K562 (cell line): ENCODE data around the gene LGALS12. TPM values are rescaled to one million over a fixed set of nuclear protein-coding genes. Genes with fewer than 3 reads are reported as not detected.
A peak's percentile ranks its signal among the peaks of the same experiment; 100 is the strongest.

Experiments
- ATAC-seq: fragments of 200-7000 bp; cut with Tn5 transposase; 3 replicates; pipeline ENCODE4 v1.9.1; 2020; ENCODE audit warnings: moderate library complexity
- BruUV-seq: library from RNA; stranded (reverse); fragments of 400-500 nt; replicated peaks from 2 replicates; lab custom pipeline; 2021; lab: Mats Ljungman, UMichigan
- CTCF ChIA-PET: fragments of 300-600 bp; formaldehyde crosslinking; extraction: SDS; loops from one replicate; lab custom pipeline; 2021; ENCODE audit warnings: low intra/inter-chr PET ratio; lab: Yijun Ruan, JAX
- POLR2A ChIA-PET: fragments of 300-600, 350-650 bp; sonication (Branson Sonifier 250); formaldehyde crosslinking; extraction: SDS; loops from one replicate; lab custom pipeline; 2021; ENCODE audit warnings: antibody characterized with exemption, inconsistent platforms; lab: Yijun Ruan, JAX
- DNase-seq, 4 experiments: peaks; one replicate each; pipeline versions ENCODE4 v3.0.0 to v3.0.0-alpha.2; 2011 to 2018; ENCODE audit warnings: low spot score in 3 of 4, mixed read lengths in 3 of 4; ENCODE audit errors: extremely low read depth in 1 of 4
- FAIRE-seq: peaks from 2 replicates; lab custom pipeline; 2011; peaks lifted over from hg19 to GRCh38; lab: Jason Lieb, UNC
- H2AFZ ChIP-seq: 2 replicates; pipeline ENCODE4 v1.6.0; 2011; ENCODE audit warnings: low read depth, low read length, control low read depth, inconsistent platforms
- H3K27ac ChIP-seq: fragments of 200-600 bp; 3 replicates; pipeline ENCODE4 v1.8.0; 2011; ENCODE audit warnings: low read depth, mild to moderate bottlenecking, control low read depth, inconsistent platforms, low read length, moderate library complexity, mixed read lengths; ENCODE audit errors: extremely low read depth
- H3K27me3 ChIP-seq, 2 experiments: fragments of 300-600 bp in 1 of 2; 2 replicates in 1 of 2; 3 replicates in 1 of 2; pipeline versions ENCODE4 v1.6.0 to v1.8.0; 2011; ENCODE audit warnings: inconsistent platforms in 2 of 2, low read length in 2 of 2, mild to moderate bottlenecking in 1 of 2, mixed read lengths in 1 of 2, moderate library complexity in 1 of 2; ENCODE audit not compliant: control insufficient read depth in 2 of 2, insufficient read depth in 2 of 2
- H3K36me3 ChIP-seq: fragments of 300-600 bp; 3 replicates; pipeline ENCODE4 v1.8.0; 2011; ENCODE audit warnings: mild to moderate bottlenecking, low read length, inconsistent platforms; ENCODE audit not compliant: control insufficient read depth, insufficient read depth
- H3K4me1 ChIP-seq, 2 experiments: fragments of 200-600 bp in 1 of 2; replicated peaks in 1 of 2; 2 replicates in 1 of 2; 3 replicates in 1 of 2; pipeline versions ENCODE4 v1.5.1 to v1.8.0; 2011; ENCODE audit warnings: inconsistent platforms in 2 of 2, low read length in 2 of 2, mild to moderate bottlenecking in 1 of 2, mixed read lengths in 1 of 2, moderate library complexity in 1 of 2; ENCODE audit not compliant: control insufficient read depth in 2 of 2, insufficient read depth in 2 of 2
- H3K4me2 ChIP-seq: 2 replicates; pipeline ENCODE4 v1.6.1; 2011; ENCODE audit warnings: low read length, control low read depth, inconsistent platforms, mixed read lengths; ENCODE audit not compliant: insufficient read depth
- H3K4me3 ChIP-seq: fragments of 200-600 bp; sonication (generic), shearing (Covaris generic); 2 replicates; pipeline ENCODE4 v1.5.1; 2016; ENCODE audit warnings: control low read depth, inconsistent platforms
- H3K79me2 ChIP-seq: fragments of 200-600 bp; 3 replicates; pipeline ENCODE4 v1.8.0; 2011; ENCODE audit warnings: low read length, inconsistent platforms; ENCODE audit not compliant: control insufficient read depth, insufficient read depth
- H3K9ac ChIP-seq, 2 experiments: 2 replicates each; pipeline versions ENCODE4 v1.6.0 to v1.6.1; 2011; ENCODE audit warnings: low read depth in 2 of 2, low read length in 2 of 2, control low read depth in 1 of 2, inconsistent platforms in 1 of 2, mild to moderate bottlenecking in 1 of 2, mixed read lengths in 1 of 2; ENCODE audit not compliant: insufficient read depth in 1 of 2
- H3K9me1 ChIP-seq: one replicate; pipeline ENCODE4 v1.6.0; 2011; ENCODE audit warnings: inconsistent platforms, mild to moderate bottlenecking, low read length, moderate library complexity; ENCODE audit not compliant: control insufficient read depth, insufficient read depth
- H3K9me3 ChIP-seq: replicated peaks from 2 replicates; pipeline ENCODE4 v1.5.1; 2011; ENCODE audit warnings: low read depth, low read length, inconsistent platforms; ENCODE audit not compliant: control insufficient read depth, insufficient read depth
- H4K20me1 ChIP-seq: replicated peaks from 2 replicates; pipeline ENCODE4 v1.6.1; 2011; ENCODE audit warnings: low read length, inconsistent platforms, mixed read lengths; ENCODE audit not compliant: control insufficient read depth, insufficient read depth
- JUND ChIP-seq, 2 experiments: IDR thresholded peaks; 2 replicates in 1 of 2; 3 replicates in 1 of 2; pipeline ENCODE4 v1.6.1; 2011; ENCODE audit warnings: borderline replicate concordance in 2 of 2, low read depth in 2 of 2, low read length in 2 of 2, improper control_type of control experiment in 1 of 2, missing biosample characterization in 1 of 2, missing genetic modification characterization in 1 of 2, missing genetic modification reagents in 1 of 2
- KLF16 ChIP-seq: IDR thresholded peaks from 2 replicates; pipeline ENCODE4 v1.6.1; 2016; ENCODE audit warnings: antibody characterized with exemption
- RFX5 ChIP-seq: IDR thresholded peaks from 2 replicates; pipeline ENCODE4 v1.6.1; 2011; ENCODE audit warnings: low read depth, mild to moderate bottlenecking, improper control_type of control experiment, low read length
- SETDB1 ChIP-seq: IDR thresholded peaks from one replicate; pipeline ENCODE4 v1.6.1; 2012; ENCODE audit warnings: low read length, control low read depth, inconsistent platforms
- SMARCB1 ChIP-seq: IDR thresholded peaks from 2 replicates; pipeline ENCODE4 v1.6.1; 2011; ENCODE audit warnings: improper control_type of control experiment, low read depth; ENCODE audit not compliant: insufficient read length
- TARDBP ChIP-seq: fragments of 450-650 bp; IDR thresholded peaks from 2 replicates; pipeline ENCODE4 v1.6.1; 2016
- ZNF316 ChIP-seq: fragments of 450-650 bp; IDR thresholded peaks from 2 replicates; pipeline ENCODE4 v1.6.1; 2016
- WGBS: fragments of 100-300 bp; shearing (Covaris generic); methylation state at CpG from one replicate; pipeline ENCODE4 v1.1.6; 2016; ENCODE audit warnings: low coverage, mixed read lengths; ENCODE audit not compliant: insufficient coverage; ENCODE audit errors: missing lambda C conversion rate; 5-methylcytosine and 5-hydroxymethylcytosine counted together
- in situ Hi-C: fragments of 300-500 bp; cut with MboI; formaldehyde crosslinking; loops from 4 replicates; pipeline ENCODE4 v1.15.0; 2018; ENCODE audit warnings: inconsistent platforms, mixed read lengths
- intact Hi-C: fragments of 100-400 bp; cut with micrococcal nuclease; formaldehyde crosslinking; loops from 2 replicates; pipeline ENCODE4 v1.14.2; 2022
- polyA plus RNA-seq, 8 experiments: library from polyadenylated mRNA; depleted of rRNA in 4 of 8; stranded (reverse) in 5 of 8; unstranded in 3 of 8; fragments of >200 nt; fragmentation: Nextera tagmentation in 2 of 8; fragmentation: Illumina TruSeq in 1 of 8; extraction: Ambion mirVana in 2 of 8; extraction: Trizol in 1 of 8; gene quantifications; 2 replicates each; pipeline versions ENCODE4 v1.2.1 to v1.2.3, GENCODE V29; 2011 to 2014; ENCODE audit warnings: inconsistent platforms in 1 of 8, missing spikeins in 1 of 8
- total RNA-seq, 7 experiments: library from RNA; depleted of rRNA in 6 of 7; stranded (reverse); fragments of >200 nt in 6 of 7; fragmentation: Illumina TruSeq in 2 of 7; extraction: Trizol in 2 of 7; gene quantifications; 2 replicates each; pipeline versions ENCODE4 v1.2.1 to v1.2.3, GENCODE V29; 2011 to 2021; ENCODE audit warnings: low replicate concordance in 1 of 7
- TF ChIP-seq, protein P1 (sequence below), 2 experiments: fragments of 450-650 bp; IDR thresholded peaks; 2 replicates each; pipeline ENCODE4 v1.6.1; 2016; ENCODE audit warnings: mild to moderate bottlenecking in 2 of 2, borderline replicate concordance in 1 of 2, low read depth in 1 of 2, moderate library complexity in 1 of 2
- TF ChIP-seq, protein P2 (sequence below): fragments of 450-650 bp; IDR thresholded peaks from 2 replicates; pipeline ENCODE4 v1.6.1; 2017; ENCODE audit warnings: antibody characterized with exemption, mild to moderate bottlenecking

LGALS12 gene
- total and polyA plus RNA-seq, 9 of the 15 experiments (the other 6 are each of a cell fraction or from before 2014, with no cell fraction given), result 0.66 to 8.0 (median 5.0) TPM

DNA sequence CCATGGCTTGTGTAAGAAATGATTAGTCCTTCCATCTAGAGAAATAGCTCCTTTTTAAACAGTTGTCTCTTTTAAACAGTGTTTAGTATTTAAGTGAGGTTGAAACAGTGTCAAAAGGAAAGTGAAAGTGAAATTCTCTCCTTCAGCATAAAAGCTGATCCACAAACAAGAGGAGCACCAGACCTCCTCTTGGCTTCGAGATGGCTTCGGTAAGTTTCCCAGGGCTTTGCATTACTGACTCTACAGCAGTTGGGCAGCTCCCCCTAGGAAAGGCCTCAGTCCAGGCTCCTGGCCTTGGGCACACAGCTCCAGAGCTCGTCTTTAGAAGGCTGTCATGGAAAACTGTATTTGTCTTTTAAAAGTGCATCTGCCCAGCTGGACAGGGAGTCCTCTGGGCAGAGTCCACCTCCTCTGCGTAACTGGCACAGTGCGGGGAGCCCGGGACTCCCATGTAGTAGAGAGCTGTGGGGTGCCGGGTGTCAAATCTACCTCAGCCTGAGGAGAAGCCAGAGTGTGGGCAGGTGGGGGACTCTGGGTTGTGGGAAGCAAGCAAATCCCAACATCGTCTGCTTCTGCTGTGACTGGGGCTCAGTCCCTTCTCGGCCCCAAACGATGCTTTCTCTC lies 30.9 kb downstream of the LGALS12 start, which contains the start of gene PLAAT4:
Gene PLAAT4 (plus strand): TSS at position 140 of the 624 bp plus-strand sequence. CDS start 61 bp downstream, at position 201.
- in situ Hi-C loops (no loop called here), intact Hi-C loops (no loop called here)
- H4K20me1 ChIP-seq, result no peaks in the 10 kb centered on the region
- peak within 1 kb of the TSS; percentile 61 for H3K4me2 ChIP-seq
- peak within 1 kb of the TSS; percentile 83 for H2AFZ ChIP-seq
- H3K9ac ChIP-seq, result peak within 1 kb of the TSS; percentile 40 to 80; a peak in 3 of 4 replicates
- POLR2A ChIA-PET, result interaction anchor here (0.5 to 1.3 kb wide), 5 partner anchors 10 to 295 kb away, joined by 3 to 7 read pairs (median 3); no protein-coding TSS in a partner anchor
- no peaks in the 10 kb centered on the region for H3K9me3 ChIP-seq
- H3K9me1 ChIP-seq, result no peaks in the 10 kb centered on the region
- no peaks in the 10 kb centered on the region for H3K36me3 ChIP-seq
- peaks cover 27 to 54% of the 10 kb centered on the region in 2 experiments for H3K4me1 ChIP-seq
- peak within 1 kb of the TSS; percentile 23; the same call in 1 of the 3 replicates for H3K27ac ChIP-seq
- 55% methylated on average over 10 of the region's 10 CpGs for WGBS
- H3K27me3 ChIP-seq, result no peaks in the 10 kb centered on the region
- BruUV-seq, result no TSS peak
- peak; percentile 55 for ATAC-seq
- FAIRE-seq, result peak; percentile 65
- no peak within 1 kb of the TSS for H3K4me3 ChIP-seq
- CTCF ChIA-PET, result no interaction called here
- no peaks in the 10 kb centered on the region for H3K79me2 ChIP-seq
- peak in 2 of 4 experiments; percentile 35 to 45 for DNase-seq
- no peak for TF ChIP-seq SETDB1
- TF ChIP-seq RFX5, result no peak
- peak; percentile 18; the same call in 1 of the 2 replicates for TF ChIP-seq ZNF316
- TF ChIP-seq JUND (IDR thresholded peaks at IDR 0.05; ENCODE audit: borderline replicate concordance, low read depth, low read length), result no peak
- TF ChIP-seq JUND (tag; IDR thresholded peaks at IDR 0.05; ENCODE audit: borderline replicate concordance, low read depth, low read length), result no peak
- TF ChIP-seq TARDBP, result 0 out of 2 replicates have a peak, but pooled peaks have one; percentile 31
- no peak for TF ChIP-seq KLF16
- TF ChIP-seq, protein P1, sequence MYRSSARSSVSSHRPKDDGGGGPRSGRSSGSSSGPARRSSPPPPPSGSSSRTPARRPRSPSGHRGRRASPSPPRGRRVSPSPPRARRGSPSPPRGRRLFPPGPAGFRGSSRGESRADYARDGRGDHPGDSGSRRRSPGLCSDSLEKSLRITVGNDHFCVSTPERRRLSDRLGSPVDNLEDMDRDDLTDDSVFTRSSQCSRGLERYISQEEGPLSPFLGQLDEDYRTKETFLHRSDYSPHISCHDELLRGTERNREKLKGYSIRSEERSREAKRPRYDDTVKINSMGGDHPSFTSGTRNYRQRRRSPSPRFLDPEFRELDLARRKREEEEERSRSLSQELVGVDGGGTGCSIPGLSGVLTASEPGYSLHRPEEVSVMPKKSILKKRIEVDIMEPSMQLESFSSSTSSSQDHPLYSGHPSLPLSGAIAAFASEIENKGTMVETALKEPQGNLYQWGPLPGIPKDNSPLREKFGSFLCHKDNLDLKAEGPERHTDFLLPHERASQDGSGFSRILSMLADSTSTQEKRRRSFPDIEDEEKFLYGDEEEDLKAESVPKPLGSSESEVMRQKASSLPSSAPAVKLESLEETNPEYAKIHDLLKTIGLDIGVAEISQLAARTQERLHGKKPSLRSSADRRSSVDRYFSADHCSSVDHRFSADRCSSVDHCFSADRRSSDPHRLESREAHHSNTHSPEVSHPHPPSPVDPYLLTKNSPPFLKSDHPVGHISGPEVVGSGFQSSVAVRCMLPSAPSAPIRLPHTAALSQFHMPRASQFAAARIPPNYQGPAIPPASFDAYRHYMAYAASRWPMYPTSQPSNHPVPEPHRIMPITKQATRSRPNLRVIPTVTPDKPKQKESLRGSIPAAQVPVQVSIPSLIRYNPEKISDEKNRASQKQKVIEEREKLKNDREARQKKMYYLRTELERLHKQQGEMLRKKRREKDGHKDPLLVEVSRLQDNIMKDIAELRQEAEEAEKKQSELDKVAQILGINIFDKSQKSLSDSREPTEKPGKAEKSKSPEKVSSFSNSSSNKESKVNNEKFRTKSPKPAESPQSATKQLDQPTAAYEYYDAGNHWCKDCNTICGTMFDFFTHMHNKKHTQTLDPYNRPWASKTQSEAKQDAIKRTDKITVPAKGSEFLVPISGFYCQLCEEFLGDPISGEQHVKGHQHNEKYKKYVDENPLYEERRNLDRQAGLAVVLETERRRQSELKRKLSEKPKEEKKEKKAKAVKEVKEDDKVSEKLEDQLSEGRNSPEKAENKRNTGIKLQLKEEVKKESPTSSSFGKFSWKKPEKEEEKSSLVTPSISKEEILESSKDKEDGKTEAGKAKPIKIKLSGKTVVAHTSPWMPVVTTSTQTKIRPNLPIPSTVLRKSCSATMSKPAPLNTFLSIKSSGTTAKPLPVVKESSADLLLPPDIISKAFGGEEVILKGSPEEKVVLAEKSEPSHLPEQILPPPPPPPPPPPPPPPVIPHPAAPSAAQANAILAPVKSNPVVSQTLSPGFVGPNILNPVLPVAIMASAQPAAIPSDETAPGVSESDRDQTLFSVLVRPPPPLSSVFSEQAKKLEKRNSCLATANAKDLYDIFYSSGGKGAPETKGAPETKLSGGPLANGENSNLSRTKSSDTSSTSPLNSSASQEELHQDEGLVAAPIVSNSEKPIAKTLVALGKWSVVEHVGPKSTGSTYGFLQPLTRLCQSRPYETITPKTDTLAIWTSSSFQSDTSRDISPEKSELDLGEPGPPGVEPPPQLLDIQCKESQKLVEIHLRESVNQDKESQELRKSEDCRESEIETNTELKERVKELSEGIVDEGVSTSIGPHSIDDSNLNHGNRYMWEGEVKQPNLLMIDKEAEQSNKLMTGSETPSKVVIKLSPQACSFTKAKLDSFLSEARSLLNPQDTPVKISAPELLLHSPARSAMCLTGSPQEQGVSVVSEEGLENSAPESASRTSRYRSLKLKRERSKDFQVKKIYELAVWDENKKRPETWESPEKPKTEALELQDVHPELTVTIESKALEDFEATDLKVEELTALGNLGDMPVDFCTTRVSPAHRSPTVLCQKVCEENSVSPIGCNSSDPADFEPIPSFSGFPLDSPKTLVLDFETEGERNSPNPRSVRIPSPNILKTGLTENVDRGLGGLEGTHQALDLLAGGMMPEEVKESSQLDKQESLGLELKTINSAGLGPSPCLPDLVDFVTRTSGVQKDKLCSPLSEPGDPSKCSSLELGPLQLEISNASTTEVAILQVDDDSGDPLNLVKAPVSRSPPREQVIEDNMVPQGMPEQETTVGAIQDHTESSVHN (IDR thresholded peaks at IDR 0.05; ENCODE audit: borderline replicate concordance in 1 of 2, low read depth in 1 of 2), result peak in 1 of 2 experiments; percentile 65; a peak in 1 of 4 replicates
- TF ChIP-seq, protein P2, sequence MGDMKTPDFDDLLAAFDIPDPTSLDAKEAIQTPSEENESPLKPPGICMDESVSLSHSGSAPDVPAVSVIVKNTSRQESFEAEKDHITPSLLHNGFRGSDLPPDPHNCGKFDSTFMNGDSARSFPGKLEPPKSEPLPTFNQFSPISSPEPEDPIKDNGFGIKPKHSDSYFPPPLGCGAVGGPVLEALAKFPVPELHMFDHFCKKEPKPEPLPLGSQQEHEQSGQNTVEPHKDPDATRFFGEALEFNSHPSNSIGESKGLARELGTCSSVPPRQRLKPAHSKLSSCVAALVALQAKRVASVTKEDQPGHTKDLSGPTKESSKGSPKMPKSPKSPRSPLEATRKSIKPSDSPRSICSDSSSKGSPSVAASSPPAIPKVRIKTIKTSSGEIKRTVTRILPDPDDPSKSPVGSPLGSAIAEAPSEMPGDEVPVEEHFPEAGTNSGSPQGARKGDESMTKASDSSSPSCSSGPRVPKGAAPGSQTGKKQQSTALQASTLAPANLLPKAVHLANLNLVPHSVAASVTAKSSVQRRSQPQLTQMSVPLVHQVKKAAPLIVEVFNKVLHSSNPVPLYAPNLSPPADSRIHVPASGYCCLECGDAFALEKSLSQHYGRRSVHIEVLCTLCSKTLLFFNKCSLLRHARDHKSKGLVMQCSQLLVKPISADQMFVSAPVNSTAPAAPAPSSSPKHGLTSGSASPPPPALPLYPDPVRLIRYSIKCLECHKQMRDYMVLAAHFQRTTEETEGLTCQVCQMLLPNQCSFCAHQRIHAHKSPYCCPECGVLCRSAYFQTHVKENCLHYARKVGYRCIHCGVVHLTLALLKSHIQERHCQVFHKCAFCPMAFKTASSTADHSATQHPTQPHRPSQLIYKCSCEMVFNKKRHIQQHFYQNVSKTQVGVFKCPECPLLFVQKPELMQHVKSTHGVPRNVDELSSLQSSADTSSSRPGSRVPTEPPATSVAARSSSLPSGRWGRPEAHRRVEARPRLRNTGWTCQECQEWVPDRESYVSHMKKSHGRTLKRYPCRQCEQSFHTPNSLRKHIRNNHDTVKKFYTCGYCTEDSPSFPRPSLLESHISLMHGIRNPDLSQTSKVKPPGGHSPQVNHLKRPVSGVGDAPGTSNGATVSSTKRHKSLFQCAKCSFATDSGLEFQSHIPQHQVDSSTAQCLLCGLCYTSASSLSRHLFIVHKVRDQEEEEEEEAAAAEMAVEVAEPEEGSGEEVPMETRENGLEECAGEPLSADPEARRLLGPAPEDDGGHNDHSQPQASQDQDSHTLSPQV, result 0 out of 2 replicates have a peak, but pooled peaks have one; percentile 7
- no peak for TF ChIP-seq SMARCB1
